Mesenteric fat pad (tissue), 1 donor: ENCODE measurements around the gene VANGL1. TPM values are rescaled to one million over a fixed set of nuclear protein-coding genes. Genes with fewer than 3 reads are reported as not detected.
"Not testable (repeated sequence)": the region's sequence is repeated elsewhere in the genome, so short reads cannot be mapped to it uniquely, and the experiment has no call there.

ENCODE experiments used
- DNase-seq: peaks from one replicate; pipeline ENCODE4 v3.0.0-alpha.2; 2020; ENCODE audit warnings: low spot score
- long read RNA-seq: library from polyadenylated mRNA; unstranded; transcript quantifications from one replicate; pipeline ENCODE4 v2.0.0, GENCODE V29; 2020
- total RNA-seq: library from RNA; stranded (reverse); fragmentation: NEBNext Ultra II Directional; extraction: Animal tissue kit (Norgen Biotek cat#: 25700); gene quantifications from one replicate; pipeline ENCODE4 v1.2.1, GENCODE V29; 2021
- donor health status: DM: yes; HTN: yes; CAD: no.

VANGL1 gene
- 12.5 TPM for total RNA-seq
- long read RNA-seq, full-length matches to known transcripts, result 54 of 63 reads
- long read RNA-seq, partial matches to known transcripts, result 4 of 63 reads
- long read RNA-seq, other reads (novel, unspliced or antisense), result 5 of 63 reads

DNA sequence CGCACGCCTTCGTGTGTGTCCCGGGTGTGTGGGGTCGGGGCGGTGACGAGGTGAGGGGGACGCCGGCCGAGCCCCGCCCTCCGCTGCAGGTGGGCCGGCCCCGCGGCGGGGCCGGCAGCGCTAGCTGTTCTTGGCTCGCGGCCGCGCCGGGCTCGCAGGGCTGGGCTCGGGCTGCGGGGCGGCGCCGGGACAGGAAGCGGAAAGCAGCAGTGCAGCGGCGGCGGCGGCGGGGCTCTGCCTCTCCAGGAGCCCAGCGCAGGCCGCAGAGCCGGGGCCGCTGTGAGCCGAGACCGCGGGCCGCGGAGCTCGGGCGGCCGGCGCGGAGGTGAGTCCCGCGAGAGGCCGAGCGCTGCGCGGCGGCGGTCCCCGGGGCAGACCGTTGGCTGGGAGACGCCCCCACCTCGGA is at the start of gene VANGL1:
Gene VANGL1, plus strand, starts transcription at position 209 of the 406 bp plus-strand sequence. CDS start 9,444 bp downstream, outside the sequence.
- DNase-seq, result no peak

GRCh38 chr1:115592264-115592663 is 49.5 kb upstream of the VANGL1 start:
- no peak for DNase-seq

- DNase-seq, result no peak
Measured at GRCh38 chr1:115593365-115594259, 48.2 kb upstream of the VANGL1 start.

DNA sequence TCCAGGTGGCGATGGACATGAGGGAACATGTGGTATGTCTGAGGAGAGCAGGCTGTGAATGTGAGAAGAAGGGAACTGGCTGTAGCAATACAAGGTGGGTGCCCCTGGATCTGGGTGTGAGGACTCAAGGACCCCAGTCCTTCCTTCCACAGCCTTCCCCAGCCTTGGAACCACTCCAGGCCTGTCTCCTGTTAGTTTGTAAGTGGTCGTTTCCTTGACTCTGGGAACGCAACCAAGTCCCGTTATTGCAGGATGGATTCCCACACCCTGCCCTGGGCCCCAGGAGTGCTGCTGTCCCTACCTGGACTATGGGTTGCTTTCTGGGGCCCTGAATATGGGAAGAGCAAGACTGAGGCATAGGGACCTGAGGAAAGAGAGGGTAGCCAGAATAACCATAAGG is 47.2 kb upstream of the VANGL1 start:
- DNase-seq, result no peak

- no peak for DNase-seq
Measured at GRCh38 chr1:115595279-115596079, 46.3 kb upstream of the VANGL1 start.

- no peak for DNase-seq
Measured at GRCh38 chr1:115596080-115596780, 45.5 kb upstream of the VANGL1 start.

DNA sequence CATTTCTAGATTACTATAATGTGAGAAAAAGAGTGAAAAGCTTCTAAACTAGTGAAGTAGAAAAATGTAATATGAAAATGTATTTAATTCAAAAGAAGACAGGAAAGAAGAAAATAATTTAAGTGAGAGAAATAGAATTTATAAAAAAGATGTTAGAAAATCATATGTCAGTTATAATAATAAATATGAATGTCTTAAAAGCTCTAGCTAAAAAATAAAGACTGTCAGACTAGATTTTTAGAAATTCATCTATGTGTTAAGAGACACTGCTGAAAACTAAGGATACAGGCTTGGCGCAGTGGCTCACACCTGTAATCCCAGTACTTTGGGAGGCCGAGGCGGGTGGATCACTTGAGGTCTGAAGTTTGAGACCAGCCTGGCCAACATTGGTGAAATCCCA is 37.3 kb upstream of the VANGL1 start:
- no peak for DNase-seq

DNA sequence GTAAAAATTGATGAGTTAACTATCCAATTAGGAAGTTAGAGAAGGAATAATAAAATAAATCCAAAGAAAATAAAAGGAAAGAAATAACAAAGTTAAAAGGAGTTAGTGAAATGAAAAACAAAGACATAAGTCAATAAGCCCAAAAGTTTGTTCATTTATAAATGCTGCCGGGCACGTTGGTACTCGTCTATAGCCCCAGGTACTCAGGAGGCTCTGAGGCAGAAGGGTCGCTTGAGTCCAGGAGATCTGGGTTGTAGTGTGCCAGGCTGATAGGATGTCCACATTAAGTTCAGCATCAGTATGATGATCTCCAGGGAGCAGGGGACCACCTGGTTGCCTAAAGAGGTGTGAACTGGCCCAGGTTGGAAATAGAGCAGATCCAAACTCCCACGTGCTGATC is 35.5 kb upstream of the VANGL1 start:
- no peak for DNase-seq

DNA sequence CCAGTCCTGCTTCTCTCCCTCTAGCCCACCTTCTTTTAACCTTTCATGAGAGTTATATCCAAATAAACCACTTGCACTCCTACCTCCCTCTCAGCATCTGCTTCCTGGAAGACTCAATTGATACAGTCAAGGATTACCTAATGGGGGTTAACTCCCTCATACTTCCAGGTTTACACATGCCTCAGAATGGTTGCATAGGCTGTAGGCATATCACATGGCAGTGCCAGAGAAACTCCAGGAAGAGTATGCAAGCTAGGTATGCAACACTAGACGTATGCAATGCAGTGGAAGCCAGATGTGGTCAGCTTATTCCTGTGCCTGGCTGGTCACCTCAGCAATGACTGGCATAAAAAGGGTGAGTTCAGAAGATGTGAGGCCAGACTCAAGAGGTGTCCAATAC is 32.7 kb upstream of the VANGL1 start:
- no peak for DNase-seq

DNA sequence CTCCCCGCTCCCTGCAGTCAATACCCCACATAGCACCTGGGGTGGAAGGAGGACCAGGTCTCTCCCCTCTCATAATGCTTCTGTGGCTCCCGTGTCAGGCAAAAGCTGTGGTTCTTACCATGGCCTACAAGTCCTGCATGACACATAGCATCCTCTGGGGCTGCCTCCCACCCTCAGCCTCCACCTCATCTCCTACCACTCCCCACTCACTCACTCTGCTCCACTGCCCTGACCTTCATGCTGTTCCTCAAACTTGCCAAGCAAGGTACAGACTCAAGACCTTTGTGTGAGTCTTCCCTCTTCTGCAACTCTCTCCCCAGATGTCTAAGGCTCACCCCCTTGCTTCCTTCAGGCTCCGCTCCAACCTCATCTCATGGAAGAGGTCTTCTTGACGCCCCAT is 28.0 kb upstream of the VANGL1 start:
- DNase-seq, result no peak

- DNase-seq, result no peak
Measured at GRCh38 chr1:115620453-115620852, 21.3 kb upstream of the VANGL1 start.

- DNase-seq, result no peak
Measured at GRCh38 chr1:115620950-115621349, 20.8 kb upstream of the VANGL1 start.

- no peak for DNase-seq
Measured at GRCh38 chr1:115624859-115625258, 16.9 kb upstream of the VANGL1 start.

- no peak for DNase-seq
Measured at GRCh38 chr1:115630342-115630741, 11.4 kb upstream of the VANGL1 start.

DNA sequence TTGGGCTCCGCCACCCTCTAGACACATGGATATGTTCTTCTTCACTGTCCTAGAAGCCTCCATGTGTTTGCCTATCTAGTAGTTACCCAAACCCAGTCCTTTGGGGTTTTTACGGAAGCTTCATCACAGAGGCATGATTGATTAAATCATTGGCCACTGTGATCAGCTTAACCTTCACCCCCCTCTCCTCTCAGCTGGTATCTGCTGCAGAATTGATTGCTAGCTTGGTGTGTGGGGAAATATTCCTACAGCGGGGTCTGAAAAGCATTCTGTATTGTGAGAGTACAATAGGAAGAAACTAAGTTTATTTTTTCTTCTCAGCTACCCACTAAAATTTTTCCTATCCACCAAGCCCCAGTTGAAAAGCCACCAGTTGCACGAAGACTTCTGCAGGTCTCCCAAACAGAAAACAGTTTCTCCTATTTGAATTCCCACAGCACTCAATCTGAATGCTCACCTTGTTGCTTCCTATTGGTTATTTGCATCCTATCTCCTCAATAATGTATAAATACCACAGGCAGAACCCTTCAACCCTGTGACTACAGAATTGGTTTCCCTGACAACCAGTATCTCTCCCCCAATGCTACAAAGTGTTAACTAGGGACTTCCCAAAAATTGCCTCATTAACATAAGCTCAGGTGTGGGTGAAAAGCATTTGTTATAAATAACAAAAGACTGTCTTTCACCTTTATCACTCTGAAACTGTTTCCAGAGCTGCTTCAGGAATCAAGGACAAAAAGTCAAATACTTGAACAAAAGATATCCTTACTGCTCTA is 9.3 kb upstream of the VANGL1 start:
- DNase-seq, result no peak

DNA sequence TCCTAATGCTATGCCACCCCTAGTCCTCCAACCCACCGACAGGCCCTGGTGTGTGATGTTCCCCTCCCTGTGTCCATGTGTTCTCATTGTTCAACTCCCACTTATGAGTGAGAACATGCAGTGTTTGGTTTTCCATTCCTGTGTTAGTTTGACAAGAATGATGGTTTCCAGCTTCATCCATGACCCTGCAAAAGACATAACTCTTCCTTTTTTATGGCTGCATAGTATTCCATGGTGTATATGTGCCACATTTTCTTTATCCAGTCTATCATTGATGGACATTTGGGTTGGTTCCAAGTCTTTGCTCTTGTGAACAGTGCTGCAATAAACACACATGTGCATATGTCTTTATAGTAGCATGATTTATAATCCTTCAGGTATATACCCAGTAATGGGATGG is 8.2 kb upstream of the VANGL1 start:
- not testable (repeated sequence) for DNase-seq

DNA sequence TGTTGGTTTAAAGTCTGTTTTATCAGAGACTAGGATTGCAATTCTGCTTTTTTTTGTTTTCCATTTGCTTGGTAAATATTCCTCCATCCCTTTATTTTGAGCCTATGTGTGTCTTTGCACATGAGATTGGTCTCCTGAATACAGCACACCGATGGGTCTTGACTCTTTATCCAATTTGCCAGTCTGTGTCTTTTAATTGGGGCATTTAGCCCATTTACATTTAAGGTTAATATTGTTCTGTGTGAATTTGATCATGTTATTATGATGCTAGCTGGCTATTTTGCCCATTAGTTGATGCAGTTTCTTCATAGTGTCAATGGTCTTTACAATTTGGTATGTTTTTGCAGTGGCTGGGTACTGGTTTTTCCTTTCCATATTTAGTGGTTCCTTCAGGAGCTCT is 4.5 kb upstream of the VANGL1 start:
- DNase-seq, result not testable (repeated sequence)

DNA sequence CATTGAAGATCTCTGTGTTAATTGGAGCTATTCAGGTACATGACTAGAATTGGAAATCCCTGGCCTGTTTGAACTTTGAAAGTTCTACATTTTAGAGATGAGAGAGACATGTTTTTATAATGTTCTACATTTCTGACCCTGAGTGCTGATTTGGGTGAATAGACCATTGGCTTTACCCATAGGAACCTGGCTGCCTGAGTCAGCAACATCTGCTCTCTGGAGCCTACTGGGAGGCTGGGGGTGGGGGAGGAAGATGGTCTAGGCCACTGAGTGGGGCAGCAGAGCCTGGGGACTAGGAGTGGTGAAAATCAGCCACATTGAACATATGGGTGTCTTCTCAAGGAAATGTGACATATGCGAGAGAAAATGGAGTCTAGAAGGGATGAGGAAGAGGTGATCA is 1.4 kb upstream of the VANGL1 start:
- no peak for DNase-seq

DNA sequence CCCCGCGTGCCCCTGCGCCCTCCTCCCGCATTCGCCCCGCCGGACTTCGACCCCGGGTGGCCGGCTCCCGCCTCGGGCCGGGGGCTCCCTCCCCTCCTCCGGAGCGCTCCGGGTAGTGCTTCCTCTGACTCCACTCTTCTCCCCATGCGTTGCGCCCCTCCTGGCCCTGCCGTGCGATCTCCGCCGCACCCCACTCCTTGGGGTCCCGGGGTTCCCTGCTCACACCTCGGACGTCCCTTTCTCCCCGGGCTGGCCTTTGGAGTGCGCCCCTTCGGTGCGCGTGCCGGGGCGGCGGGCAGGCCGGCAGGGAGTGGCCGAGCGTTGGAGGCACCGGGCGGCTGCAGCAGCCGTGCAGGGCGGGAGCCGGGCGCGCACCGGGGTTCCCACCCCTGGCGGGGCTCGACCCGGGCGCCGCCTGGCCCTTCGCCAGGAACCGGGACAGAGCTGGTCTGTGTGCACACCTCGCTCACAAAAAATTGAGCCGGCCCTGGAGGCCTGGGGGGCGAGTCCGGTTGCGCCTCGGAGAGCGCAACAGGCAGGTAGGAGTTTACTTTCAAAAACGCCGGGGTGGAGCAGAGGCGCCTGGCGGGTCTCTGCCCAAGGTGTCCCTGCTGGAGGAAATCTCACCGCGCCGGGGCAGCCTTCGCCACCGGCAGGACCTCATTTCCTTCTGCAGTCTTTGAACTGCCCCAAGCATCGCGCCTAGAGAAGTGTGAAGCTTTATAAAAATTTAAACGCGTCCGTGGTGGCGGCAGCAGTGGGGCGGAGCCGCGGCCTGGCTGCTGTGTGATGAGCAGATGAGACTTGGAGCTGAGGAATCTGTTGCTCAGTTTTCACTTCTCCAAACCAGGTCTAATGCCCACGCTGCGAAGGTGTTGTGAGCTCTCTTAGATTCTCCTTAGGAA is 650 bp downstream of the VANGL1 start:
- DNase-seq, result no peak

- no peak for DNase-seq
Measured at GRCh38 chr1:115643225-115643624, 1.5 kb downstream of the VANGL1 start.
